CD1c-positive myeloid dendritic cell (primary cell): ENCODE data around the gene LETM1.

Experiments
- DNase-seq: peaks from one replicate; pipeline ENCODE4 v3.0.0-alpha.2; 2016; ENCODE audit errors: extremely low spot score

The LETM1 gene

DNA sequence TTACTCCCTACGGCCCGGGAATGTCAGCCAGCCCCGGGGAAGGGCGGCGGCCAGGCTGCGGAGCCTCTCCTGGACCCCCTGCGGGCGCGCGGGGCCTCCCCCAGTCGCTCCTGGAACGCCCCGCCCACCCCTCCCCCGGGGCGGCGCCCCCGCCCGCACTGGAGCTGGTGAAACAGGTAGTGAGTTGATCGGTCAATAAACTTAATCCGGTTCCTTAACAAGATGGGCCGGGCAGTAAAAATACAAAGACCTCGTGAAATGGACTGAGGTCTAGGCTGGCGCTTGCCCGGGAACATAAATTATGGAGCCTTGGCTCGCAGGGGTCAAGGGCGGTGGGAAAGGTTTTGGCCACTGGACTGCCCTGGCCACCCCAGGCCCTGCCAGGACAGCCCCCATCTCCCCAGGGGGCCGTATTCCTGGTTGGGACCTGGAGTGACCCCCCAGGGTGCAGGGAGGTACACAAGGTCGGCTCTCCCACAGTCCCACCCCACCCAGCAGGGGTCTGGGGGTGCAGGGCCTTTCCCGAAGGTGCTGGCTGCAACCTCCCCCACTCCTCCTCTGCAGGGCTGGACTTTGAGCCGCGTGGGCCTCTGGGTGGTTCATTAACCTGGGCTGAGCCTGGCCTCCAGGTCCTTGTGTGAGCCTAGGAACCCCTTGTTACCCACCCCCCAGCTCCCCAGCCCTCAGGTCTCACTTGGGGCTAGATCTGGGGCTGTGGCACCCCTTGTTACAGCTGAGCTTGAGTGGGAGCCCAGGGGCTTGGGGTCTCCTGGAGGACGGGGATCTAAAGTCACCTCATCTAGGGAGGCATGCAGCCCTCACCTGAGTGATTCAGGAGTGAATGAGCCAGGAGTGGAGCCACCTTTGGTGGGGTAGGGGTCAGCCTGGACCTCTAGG, 60.4 kb downstream of the LETM1 start:
- no peak for DNase-seq

DNA sequence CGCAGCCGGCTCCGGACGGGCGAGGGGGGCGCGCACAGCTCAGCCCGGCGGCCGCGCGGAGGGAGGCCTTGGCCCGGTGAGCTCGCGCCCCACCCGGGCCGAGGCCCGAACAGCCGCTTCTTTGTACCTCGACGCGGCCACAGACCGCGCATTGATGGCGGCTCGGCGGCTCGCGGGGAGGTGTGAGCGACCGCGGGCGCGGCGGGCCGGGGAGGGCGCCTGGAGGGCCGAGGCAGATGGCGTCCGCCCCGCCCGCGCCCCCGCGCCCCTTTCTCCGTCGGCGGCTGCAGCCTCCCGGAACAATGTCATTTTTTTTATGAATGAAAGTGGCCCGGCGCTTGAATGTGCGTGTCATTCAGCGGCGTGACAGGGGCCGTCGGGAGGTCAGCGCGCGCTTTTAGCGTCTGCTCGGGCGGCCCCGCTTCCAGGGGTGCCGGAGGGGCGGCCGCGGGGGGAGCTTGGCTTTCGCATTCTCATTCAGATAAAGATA, 61.1 kb downstream of the LETM1 start:
- no peak for DNase-seq

DNA sequence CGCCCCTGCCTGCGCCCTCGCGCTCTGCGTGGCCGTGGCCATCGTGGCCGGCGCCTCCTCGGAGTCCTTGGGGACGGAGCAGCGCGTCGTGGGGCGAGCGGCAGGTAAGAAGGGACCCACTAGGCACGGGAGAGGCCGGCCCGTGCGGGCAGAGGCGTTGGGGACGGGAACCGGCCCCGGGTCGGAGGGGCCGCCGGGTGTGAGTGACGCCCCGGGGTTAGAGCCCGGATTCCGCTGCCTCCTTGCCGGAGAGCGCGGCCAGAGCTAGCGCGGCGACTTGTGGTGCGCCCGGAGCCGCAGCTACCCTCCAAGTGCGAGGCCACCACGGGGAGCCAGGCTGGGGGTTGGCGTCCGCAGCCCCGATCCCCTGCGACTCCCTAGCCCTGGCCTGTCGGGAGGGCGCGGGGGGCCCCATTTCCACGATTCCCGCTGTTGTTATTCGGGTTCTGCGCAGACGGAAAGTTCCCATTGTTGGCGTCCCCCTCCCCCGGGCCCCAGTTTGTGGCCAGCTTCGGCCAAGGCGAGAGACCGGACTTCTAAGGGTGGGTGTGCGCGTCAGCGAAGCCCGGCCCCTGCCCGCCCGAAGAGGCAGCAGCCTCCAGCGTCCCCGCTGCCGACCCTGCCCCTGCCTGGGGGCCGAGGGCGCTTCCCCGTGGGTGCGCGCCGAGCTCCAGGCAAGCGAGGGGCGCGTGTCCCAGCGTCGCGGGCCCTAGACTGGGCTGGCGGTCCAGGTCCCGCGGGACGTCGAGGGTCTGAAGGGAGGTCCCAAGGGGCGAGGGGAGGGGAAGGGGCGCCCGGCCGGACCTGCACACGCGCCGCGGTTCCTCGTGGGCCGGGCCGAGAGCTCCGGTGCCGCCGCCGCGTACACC, 61.8 kb downstream of the LETM1 start:
- DNase-seq = no peak

DNA sequence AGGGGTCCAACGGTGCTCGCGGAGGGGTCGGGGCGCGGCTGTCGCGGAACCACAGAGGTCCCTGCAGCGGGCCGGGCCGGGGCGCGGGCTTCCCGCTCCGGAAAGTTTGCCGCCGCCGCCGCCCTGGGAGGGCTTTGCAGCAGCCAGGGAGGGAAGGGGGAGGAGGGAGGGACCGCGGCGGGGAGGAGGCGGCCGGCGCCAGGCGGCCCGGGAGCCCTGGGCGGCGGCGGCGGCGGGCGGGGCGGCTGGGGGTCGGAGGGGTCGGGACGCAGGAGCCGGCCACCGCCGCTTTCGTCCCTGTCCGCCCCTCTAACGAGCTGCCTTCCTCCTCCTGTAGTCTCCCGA, 62.5 kb downstream of the LETM1 start:
- DNase-seq = no peak

- DNase-seq = peak; percentile 49
Measured at GRCh38 chr4:1792832-1793495, 63.0 kb downstream of the LETM1 start, which contains the start of gene FGFR3. TSS of gene FGFR3 (plus strand) at chr4:1793293. CDS start at chr4:1793935, 642 bp downstream.

GRCh38 chr4:1792158-1792831, 63.7 kb downstream of the LETM1 start:
- no peak for DNase-seq

DNA sequence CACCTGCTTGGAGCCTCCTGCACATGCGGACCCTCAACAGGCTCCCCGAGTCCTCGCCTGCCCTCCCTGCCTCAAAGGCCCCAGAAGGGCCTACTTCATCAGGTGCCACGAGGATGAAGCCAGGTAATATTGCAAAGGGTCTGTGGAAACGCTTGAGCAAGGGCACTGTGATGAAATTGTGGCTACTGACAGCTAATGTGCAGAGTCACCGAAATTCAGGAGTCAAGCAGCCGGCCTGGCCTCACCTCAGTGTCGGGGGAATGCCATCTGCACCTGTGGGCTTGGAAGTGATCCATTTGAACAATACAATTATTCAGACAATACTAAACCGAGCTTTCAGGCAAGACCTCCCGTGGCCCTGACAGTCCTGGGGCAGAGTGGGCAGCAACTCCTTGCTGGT, 66.0 kb downstream of the LETM1 start:
- DNase-seq = no peak

GRCh38 chr4:1789552-1789951, 66.4 kb downstream of the LETM1 start:
- no peak for DNase-seq

DNA sequence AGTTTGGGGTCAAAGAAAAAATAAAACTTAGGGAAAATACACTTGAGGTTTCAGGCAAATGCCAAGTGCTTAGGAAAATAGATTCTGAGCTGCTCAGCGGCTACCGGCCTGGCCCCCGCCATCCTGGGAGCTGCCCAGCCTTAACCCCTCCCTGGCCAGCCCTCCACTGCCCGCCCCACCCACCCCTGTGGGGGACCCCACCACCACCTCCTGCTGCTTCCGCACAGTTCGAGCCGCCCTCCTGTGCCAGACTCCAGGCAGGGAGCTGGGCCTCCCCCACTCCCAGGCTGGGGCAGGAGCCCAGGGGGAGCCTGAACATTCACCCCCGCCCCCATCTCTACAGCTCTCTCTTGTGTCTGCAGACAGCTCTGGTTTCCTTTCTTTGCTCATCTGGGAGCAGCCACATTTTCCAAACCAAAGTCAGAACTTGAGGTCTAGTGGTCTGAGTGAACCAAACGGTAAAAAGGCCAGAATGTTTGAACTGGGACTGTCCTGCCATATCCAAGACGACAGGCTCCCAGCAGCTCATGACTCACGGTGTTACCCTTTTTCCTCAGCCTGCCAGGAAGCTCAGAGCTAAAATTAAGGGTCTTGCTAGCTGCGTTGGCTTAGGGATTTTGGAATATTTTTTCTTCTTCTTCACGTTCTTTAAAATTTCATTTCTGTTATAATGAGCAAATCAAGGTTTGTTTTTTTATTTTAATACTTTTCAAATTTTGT, 67.5 kb downstream of the LETM1 start:
- no peak for DNase-seq

- no peak for DNase-seq
Measured at GRCh38 chr4:1787411-1788077, 68.4 kb downstream of the LETM1 start.

DNA sequence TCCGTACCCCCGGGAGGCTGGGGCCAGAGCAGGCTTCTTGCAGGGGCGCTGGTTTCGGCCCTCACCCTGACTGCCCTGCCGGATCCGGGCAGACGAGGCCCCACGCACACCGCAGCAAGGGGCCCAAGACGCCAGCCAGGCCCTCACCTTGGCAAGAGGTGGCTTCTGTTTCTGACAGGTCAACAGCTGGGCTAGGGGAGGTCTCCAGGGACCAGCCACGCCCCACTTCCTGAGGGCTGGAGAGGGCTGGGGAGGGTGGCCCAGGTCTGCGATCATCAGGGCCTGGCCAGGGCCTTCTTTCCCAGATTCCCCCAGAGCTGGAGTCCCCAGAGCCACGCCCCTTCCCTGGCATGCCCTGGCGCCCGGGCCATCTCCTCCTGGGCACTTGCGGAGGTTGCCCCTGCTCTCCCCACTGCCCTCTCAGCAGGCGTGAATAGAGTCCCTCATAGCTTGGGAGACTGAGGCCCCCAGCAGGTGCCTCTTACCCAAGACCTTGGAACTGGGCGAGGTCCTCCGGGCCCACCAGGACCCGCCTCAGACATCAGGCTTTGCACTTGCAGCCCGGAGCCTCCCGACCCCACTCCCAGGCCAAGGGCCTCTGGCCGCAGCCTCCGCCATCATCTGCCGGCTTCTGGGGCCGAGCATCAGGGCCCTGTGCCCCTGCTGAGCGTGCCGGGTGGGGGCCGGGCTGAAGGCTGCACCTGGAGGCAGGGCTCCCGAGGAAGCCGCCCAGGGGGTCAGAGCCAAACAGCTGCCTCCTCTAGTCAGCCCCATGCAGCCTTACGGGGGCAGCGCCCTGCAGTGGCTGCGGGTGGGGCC, 69.2 kb downstream of the LETM1 start:
- no peak for DNase-seq

DNA sequence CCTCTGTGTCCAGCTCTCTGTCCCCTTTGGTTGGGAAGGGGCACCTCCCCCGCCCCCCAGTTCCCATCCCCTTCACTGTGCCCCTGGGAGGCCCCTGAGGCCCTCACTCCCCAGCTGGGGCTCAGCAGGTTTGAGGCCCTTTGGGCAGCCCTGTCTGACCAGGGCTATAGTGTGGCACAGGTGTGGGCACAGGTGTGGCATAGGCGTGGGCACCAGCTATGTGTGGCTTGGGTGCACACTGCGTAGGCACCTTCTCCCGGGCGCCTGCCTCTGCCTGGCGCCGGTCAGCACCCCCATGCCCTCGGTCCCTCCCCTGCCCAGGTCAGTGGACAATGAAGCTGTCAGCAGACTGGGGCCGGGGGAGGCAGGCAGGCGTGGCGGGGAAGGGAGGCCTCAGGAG, 70.4 kb downstream of the LETM1 start:
- DNase-seq = no peak

DNA sequence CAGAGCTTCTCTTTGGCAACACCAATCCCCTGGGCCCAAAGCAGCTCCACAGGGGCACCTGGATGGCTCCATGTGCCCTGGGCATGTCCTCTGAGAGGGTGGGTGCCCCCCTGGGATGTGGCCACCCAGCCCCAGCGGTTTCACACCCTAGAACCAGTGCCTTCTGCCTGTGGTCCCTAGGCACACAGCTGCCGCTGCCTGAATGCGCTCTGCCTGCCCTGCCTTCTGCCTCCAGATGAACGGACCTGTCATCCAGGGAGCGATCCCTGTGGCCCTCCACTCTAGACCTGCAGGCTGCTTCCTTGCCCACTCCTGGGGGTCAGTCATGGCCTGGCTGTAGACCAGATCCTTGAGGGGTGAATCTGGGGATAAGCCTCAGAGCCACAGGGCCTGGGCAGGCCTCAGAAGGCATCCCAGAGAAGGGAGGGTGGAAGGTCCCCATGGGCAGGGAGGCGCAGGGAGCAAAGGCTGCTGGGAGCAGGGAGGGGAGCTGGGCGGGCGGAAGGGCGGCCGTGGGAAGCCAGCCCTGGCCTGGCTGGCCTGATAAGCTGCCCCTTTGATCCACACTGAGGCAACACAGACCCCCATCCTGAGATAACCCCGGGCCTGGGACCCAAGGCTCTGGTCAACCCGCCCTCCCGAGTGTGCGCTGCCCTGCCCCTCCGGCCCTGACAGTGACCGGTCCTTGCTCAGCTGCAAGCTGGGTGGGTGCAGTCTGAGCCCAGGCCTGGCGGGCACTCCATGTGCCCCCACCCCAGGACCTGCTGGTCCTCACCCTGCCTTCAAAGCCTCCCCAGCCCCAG, 71.0 kb downstream of the LETM1 start:
- DNase-seq = no peak

DNA sequence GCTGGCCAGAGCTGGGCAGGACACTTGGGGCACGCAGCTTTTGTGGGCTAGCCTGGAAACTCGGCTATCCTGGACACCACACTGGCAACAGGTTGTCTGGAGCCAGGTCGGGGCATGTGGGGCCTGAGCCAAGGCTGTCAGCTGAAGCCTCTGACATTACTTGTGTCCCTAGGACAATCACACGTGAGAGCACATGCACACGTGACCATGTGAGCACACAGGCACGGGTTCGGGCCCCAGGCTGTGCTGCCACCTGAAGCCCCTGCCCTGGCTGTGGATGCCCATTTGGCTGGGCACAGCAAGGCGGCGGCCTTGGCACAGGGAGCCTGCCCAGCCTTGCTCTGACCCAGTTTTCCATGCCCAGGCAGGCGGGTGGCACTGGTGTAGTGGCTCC, 71.6 kb downstream of the LETM1 start:
- no peak for DNase-seq

GRCh38 chr4:1783970-1784369, 72.0 kb downstream of the LETM1 start:
- no peak for DNase-seq

- no peak for DNase-seq
Measured at GRCh38 chr4:1783015-1783414, 72.9 kb downstream of the LETM1 start.

GRCh38 chr4:1780435-1780834, 75.5 kb downstream of the LETM1 start:
- no peak for DNase-seq

- DNase-seq = no peak
Measured at GRCh38 chr4:1779588-1780382, 76.2 kb downstream of the LETM1 start.
